IMR-90 (cell line): ENCODE data around the gene SP7. TPM values are rescaled to one million over a fixed set of nuclear protein-coding genes. Genes with fewer than 3 reads are reported as not detected.
"Not testable (repeated sequence)": the region's sequence is repeated elsewhere in the genome, so short reads cannot be mapped to it uniquely, and the experiment has no call there.

Source experiments
- ATAC-seq: fragments of 200-7000 bp; cut with Tn5 transposase; 2 replicates; pipeline ENCODE4 v1.9.1; 2020; ENCODE audit warnings: low read depth, mild to moderate bottlenecking, moderate library complexity
- BruUV-seq: library from RNA; stranded (reverse); fragments of 400-500 nt; replicated peaks from 2 replicates; lab custom pipeline; 2021; lab: Mats Ljungman, UMichigan
- CTCF ChIA-PET: fragments of 300-600 bp; formaldehyde crosslinking; extraction: SDS; loops from one replicate; lab custom pipeline; 2021; ENCODE audit warnings: antibody characterized with exemption; lab: Yijun Ruan, JAX
- POLR2A ChIA-PET: fragments of 300-600 bp; sonication (Branson Sonifier 250); formaldehyde crosslinking; loops from one replicate; lab custom pipeline; 2022; ENCODE audit warnings: antibody characterized with exemption; ENCODE audit not compliant: unreplicated experiment; lab: Charles Lee
- DNase-seq: peaks from one replicate; pipeline ENCODE4 v3.0.0; 2013
- H2AFZ ChIP-seq: replicated peaks from 2 replicates; pipeline ENCODE3; 2013; ENCODE audit warnings: low read length, mild to moderate bottlenecking; ENCODE audit not compliant: poor library complexity
- H2AK5ac ChIP-seq: 2 replicates; pipeline ENCODE4 v1.6.1; 2013; ENCODE audit warnings: low read depth, low read length, inconsistent platforms
- H2AK9ac ChIP-seq: replicated peaks from 2 replicates; pipeline ENCODE3; 2013; ENCODE audit warnings: mild to moderate bottlenecking, low read depth, low read length, moderate library complexity; ENCODE audit not compliant: poor library complexity
- H2BK120ac ChIP-seq: 2 replicates; pipeline ENCODE4 v1.6.1; 2013; ENCODE audit warnings: low read depth, low read length, inconsistent platforms
- H2BK15ac ChIP-seq: 3 replicates; pipeline ENCODE4 v1.6.1; 2013; ENCODE audit warnings: low read depth, low read length, inconsistent platforms
- H2BK20ac ChIP-seq: 2 replicates; pipeline ENCODE4 v1.6.1; 2013; ENCODE audit warnings: low read depth, mild to moderate bottlenecking, inconsistent platforms, low read length, moderate library complexity
- H2BK5ac ChIP-seq: 2 replicates; pipeline ENCODE4 v1.6.1; 2013; ENCODE audit warnings: mild to moderate bottlenecking, low read depth, low read length, inconsistent platforms; ENCODE audit not compliant: poor library complexity, severe bottlenecking
- H3K14ac ChIP-seq: replicated peaks from 2 replicates; pipeline ENCODE4 v1.6.1; 2013; ENCODE audit warnings: low read depth, low read length, inconsistent platforms
- H3K18ac ChIP-seq: 2 replicates; pipeline ENCODE4 v1.6.1; 2013; ENCODE audit warnings: low read depth, low read length, control low read depth
- H3K23ac ChIP-seq: 2 replicates; pipeline ENCODE4 v1.6.1; 2013; ENCODE audit warnings: low read depth, low read length, inconsistent platforms
- H3K27ac ChIP-seq: 2 replicates; pipeline ENCODE4 v1.5.1; 2013; ENCODE audit warnings: mild to moderate bottlenecking, control low read depth, low read length; ENCODE audit not compliant: insufficient read depth
- H3K27me3 ChIP-seq: 2 replicates; pipeline ENCODE4 v1.6.1; 2013; ENCODE audit warnings: low read length; ENCODE audit not compliant: control insufficient read depth, insufficient read depth
- H3K36me3 ChIP-seq: 2 replicates; pipeline ENCODE4 v1.6.1; 2013; ENCODE audit warnings: low read length, mixed read lengths; ENCODE audit not compliant: control insufficient read depth, insufficient read depth
- H3K4ac ChIP-seq: 2 replicates; pipeline ENCODE4 v1.6.1; 2013; ENCODE audit warnings: low read depth, low read length, inconsistent platforms
- H3K4me1 ChIP-seq: 2 replicates; pipeline ENCODE4 v1.6.1; 2013; ENCODE audit warnings: low read length, mixed read lengths; ENCODE audit not compliant: control insufficient read depth, insufficient read depth
- H3K4me2 ChIP-seq: 2 replicates; pipeline ENCODE4 v1.6.1; 2013; ENCODE audit warnings: low read depth, mild to moderate bottlenecking, control low read depth, low read length, moderate library complexity
- H3K4me3 ChIP-seq: 2 replicates; pipeline ENCODE4 v1.5.1; 2013; ENCODE audit warnings: low read depth, mild to moderate bottlenecking, control low read depth, low read length, moderate library complexity; ENCODE audit not compliant: insufficient read depth
- H3K56ac ChIP-seq: 2 replicates; pipeline ENCODE4 v1.6.1; 2013; ENCODE audit warnings: low read length, inconsistent platforms; ENCODE audit not compliant: insufficient read depth; ENCODE audit errors: extremely low read depth
- H3K79me1 ChIP-seq, 2 experiments: 2 replicates each; pipeline ENCODE4 v1.6.1; 2013; ENCODE audit warnings: low read length in 2 of 2, inconsistent platforms in 1 of 2, low read depth in 1 of 2
- H3K9ac ChIP-seq: 2 replicates; pipeline ENCODE4 v1.6.1; 2013; ENCODE audit warnings: low read depth, low read length, control low read depth
- H3K9me1 ChIP-seq: 2 replicates; pipeline ENCODE4 v1.6.1; 2013; ENCODE audit warnings: low read length, inconsistent platforms; ENCODE audit not compliant: insufficient read depth
- H3K9me3 ChIP-seq: 2 replicates; pipeline ENCODE4 v1.6.1; 2013; ENCODE audit warnings: low read length; ENCODE audit not compliant: control insufficient read depth, insufficient read depth
- H4K20me1 ChIP-seq: 2 replicates; pipeline ENCODE4 v1.6.1; 2013; ENCODE audit warnings: low read length, inconsistent platforms; ENCODE audit not compliant: insufficient read depth
- H4K5ac ChIP-seq: 2 replicates; pipeline ENCODE4 v1.6.1; 2013; ENCODE audit warnings: mild to moderate bottlenecking, low read depth, low read length, control low read depth
- H4K8ac ChIP-seq, 2 experiments: 2 replicates each; pipeline ENCODE4 v1.6.1; 2013; ENCODE audit warnings: low read depth in 2 of 2, low read length in 2 of 2, control low read depth in 1 of 2, inconsistent platforms in 1 of 2
- H4K91ac ChIP-seq: 2 replicates; pipeline ENCODE4 v1.6.1; 2013; ENCODE audit warnings: low read depth, low read length, inconsistent platforms; ENCODE audit not compliant: insufficient read depth
- BHLHE40 ChIP-seq: fragments of 150-350 bp; IDR thresholded peaks from 2 replicates; pipeline ENCODE4 v1.6.1; 2016; ENCODE audit warnings: mild to moderate bottlenecking, low read depth, low read length
- CEBPB ChIP-seq: IDR thresholded peaks from 2 replicates; pipeline ENCODE4 v1.6.1; 2012; ENCODE audit warnings: low read depth, low read length, improper control_type of control experiment
- SMC3 ChIP-seq: fragments of 150-350 bp; IDR thresholded peaks from 2 replicates; pipeline ENCODE4 v1.6.1; 2016; ENCODE audit warnings: low read depth, mild to moderate bottlenecking, antibody characterized with exemption, low read length, moderate library complexity
- WGBS, 2 experiments: methylation state at CpG; one replicate each; pipeline versions ENCODE4 v1.1.5 to v1.1.7; 2013; ENCODE audit warnings: missing lambda C conversion rate in 2 of 2; ENCODE audit not compliant: insufficient read length in 1 of 2; ENCODE audit errors: extremely low coverage in 2 of 2; 5-methylcytosine and 5-hydroxymethylcytosine counted together
- dilution Hi-C: fragments of 300-500 bp; cut with HindIII; formaldehyde crosslinking; loops from one replicate; pipeline ENCODE4 v1.14.3; 2018; ENCODE audit warnings: low sequenced_read_pairs; ENCODE audit not compliant: unreplicated experiment
- in situ Hi-C: fragments of 300-500 bp; cut with MboI; formaldehyde crosslinking; loops from 3 replicates; pipeline ENCODE4 v1.14.3; 2019; ENCODE audit warnings: low sequenced_read_pairs, inconsistent platforms, mixed read lengths
- intact Hi-C: fragments of 100-400 bp; cut with micrococcal nuclease; formaldehyde crosslinking; loops from 2 replicates; pipeline ENCODE4 v1.10.0; 2022
- polyA plus RNA-seq, 3 experiments: library from polyadenylated mRNA; depleted of rRNA; stranded (reverse); fragments of >200 nt; gene quantifications; 2 replicates each; pipeline ENCODE4 v1.2.3, GENCODE V29; 2012; ENCODE audit warnings: low replicate concordance in 1 of 3
- total RNA-seq: library from RNA; depleted of rRNA; stranded (reverse); fragments of >200 nt; gene quantifications from 2 replicates; pipeline ENCODE4 v1.2.3, GENCODE V29; 2012

Gene SP7
- total and polyA plus RNA-seq, 2 of the 4 experiments (the other 2 are of a cell fraction) = not detected

DNA sequence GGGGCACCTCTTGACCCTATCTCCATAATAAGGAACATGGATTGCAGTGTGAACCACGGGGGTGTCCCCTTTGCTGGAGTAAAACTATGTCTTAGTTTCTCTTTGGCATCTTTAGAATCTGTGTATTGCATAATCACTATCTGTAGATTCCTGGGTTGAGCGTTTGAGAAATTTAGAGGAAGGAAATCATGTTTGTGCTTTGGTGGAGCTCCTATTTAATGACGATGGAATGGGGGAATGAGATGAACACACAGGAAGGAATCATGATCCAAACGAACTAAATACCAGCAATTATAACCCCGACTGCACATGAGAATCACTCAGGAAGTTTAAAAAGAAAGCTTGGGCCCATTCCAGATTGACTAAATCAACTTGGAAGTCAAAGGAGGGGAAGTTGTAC, 38.0 kb downstream of the SP7 start:
- H3K9me1 ChIP-seq = peaks cover 10% of the 10 kb centered on the region; the same call in 1 of the 2 replicates
- H3K27me3 ChIP-seq = no peaks in the 10 kb centered on the region
- ATAC-seq = peak; percentile 15
- peak overlapping the region; percentile 90 for H3K27ac ChIP-seq
- peak overlapping the region; percentile 91 for H2BK15ac ChIP-seq
- peak overlapping the region; percentile 83 to 90; a peak in 3 of 4 replicates for H4K8ac ChIP-seq
- H3K36me3 ChIP-seq = peaks cover 11% of the 10 kb centered on the region
- H3K9me3 ChIP-seq = no peaks in the 10 kb centered on the region
- ChIA-PET POLR2A (interaction anchor here (0.6 to 1.5 kb wide), 4 partner anchors 15 to 25 kb away, joined by 3 to 6 read pairs (median 4); partner anchors contain the start of gene AAAS), CTCF (interaction anchor here (0.7 to 2.1 kb wide), 4 partner anchors 23 to 253 kb away, joined by 3 to 10 read pairs (median 4); partner anchors contain the start of gene AAAS)
- no CpG with 5 or more reads among the region's 5 CpGs for WGBS, 2 experiments
- peak overlapping the region; percentile 94 for H4K91ac ChIP-seq
- no TSS peak for BruUV-seq
- H3K23ac ChIP-seq = peak overlapping the region; percentile 95
- H3K9ac ChIP-seq = peak overlapping the region; percentile 43
- peak overlapping the region; percentile 81 for H3K4me2 ChIP-seq
- peak overlapping the region; percentile 63 for H2AK9ac ChIP-seq
- H3K56ac ChIP-seq = peak overlapping the region; percentile 85
- H4K20me1 ChIP-seq = peaks cover 5% of the 10 kb centered on the region; the same call in 1 of the 2 replicates
- DNase-seq = peak; percentile 97
- in situ Hi-C loops (no loop called here), intact Hi-C loops (loop anchor here (2.0 to 5.0 kb wide), 4 partner anchors 23 to 246 kb away; partner anchors contain the start of genes AAAS and TNS2), dilution Hi-C loops (no loop called here)
- peak overlapping the region; percentile 88 for H3K14ac ChIP-seq
- peak overlapping the region; percentile 72 for H3K18ac ChIP-seq
- H2BK120ac ChIP-seq = peak overlapping the region; percentile 95
- H3K4me3 ChIP-seq = no peak overlapping the region
- H3K79me1 ChIP-seq = peaks cover 20 to 62% of the 10 kb centered on the region in 2 experiments
- peaks cover 19% of the 10 kb centered on the region for H3K4me1 ChIP-seq
- H3K4ac ChIP-seq = peak overlapping the region; percentile 96; the same call in 1 of the 2 replicates
- peak overlapping the region; percentile 87; the same call in 1 of the 2 replicates for H2AK5ac ChIP-seq
- peak overlapping the region; percentile 76 for H4K5ac ChIP-seq
- no peak overlapping the region for H2AFZ ChIP-seq
- TF ChIP-seq CEBPB (peak; percentile 99), SMC3 (no peak), BHLHE40 (peak; percentile 51; the same call in 1 of the 2 replicates)
- peak overlapping the region; percentile 77; the same call in 1 of the 2 replicates for H2BK20ac ChIP-seq
- peak overlapping the region; percentile 91 for H2BK5ac ChIP-seq

DNA sequence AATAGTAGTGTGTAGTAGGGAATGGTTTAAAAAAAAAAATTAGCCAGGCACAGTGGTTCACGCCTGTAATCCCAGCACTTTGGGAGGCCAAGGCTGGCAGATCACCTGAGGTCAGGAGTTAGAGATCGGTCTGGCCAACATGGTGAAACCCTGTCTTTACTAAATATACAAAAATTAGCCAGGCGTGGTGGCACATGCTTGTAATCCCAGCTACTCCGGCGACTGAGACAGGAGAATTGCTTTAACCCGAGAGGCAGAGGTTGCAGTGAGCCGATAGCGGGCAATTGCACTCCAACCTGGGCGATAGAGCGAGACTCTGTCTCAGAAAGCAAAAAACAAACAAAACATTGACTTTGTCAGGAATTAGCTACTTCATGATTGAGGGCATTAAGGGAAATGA, 39.0 kb downstream of the SP7 start:
- H3K27me3 ChIP-seq, H4K20me1 ChIP-seq, H2AK9ac ChIP-seq, H3K9me3 ChIP-seq, H3K9ac ChIP-seq, ATAC-seq, in situ Hi-C loops, H2BK20ac ChIP-seq, H2AFZ ChIP-seq, BruUV-seq, DNase-seq, H4K91ac ChIP-seq, H3K18ac ChIP-seq, H3K36me3 ChIP-seq, dilution Hi-C loops, H3K4me3 ChIP-seq, H3K23ac ChIP-seq, H3K9me1 ChIP-seq, H3K56ac ChIP-seq, H2BK120ac ChIP-seq: not testable (repeated sequence)
- 0 out of 3 replicates have a peak overlapping the region, but pooled peaks have one; percentile 91 for H2BK15ac ChIP-seq
- peak overlapping the region; percentile 87; the same call in 1 of the 2 replicates for H2AK5ac ChIP-seq
- peaks cover 19% of the 10 kb centered on the region for H3K4me1 ChIP-seq
- whole genome bisulfite sequencing, 2 experiments = 95% methylated on average over 6 of the region's 10 CpGs; no CpG with 5 or more reads in 1 of the 2 experiments
- intact Hi-C loops = loop anchor here (5.0 kb wide), 2 partner anchors 140 to 245 kb away; partner anchors contain the start of gene TNS2
- peak overlapping the region; percentile 91 for H2BK5ac ChIP-seq
- H3K27ac ChIP-seq = peak overlapping the region; percentile 90
- CTCF ChIA-PET = interaction anchor here (2.1 kb wide), 1 partner anchor 24 kb away, joined by 10 read pairs; the partner anchor contains the start of gene AAAS
- POLR2A ChIA-PET = interaction anchor here (1.5 kb wide), 1 partner anchor 24 kb away, joined by 6 read pairs; the partner anchor contains the start of gene AAAS
- peak overlapping the region; percentile 81; the same call in 1 of the 2 replicates for H3K4me2 ChIP-seq
- peak overlapping the region in 1 of 2 experiments; percentile 90; a peak in 3 of 4 replicates for H4K8ac ChIP-seq
- H3K79me1 ChIP-seq = peaks cover 14 to 56% of the 10 kb centered on the region in 2 experiments
- peak overlapping the region; percentile 17; the same call in 1 of the 2 replicates for H4K5ac ChIP-seq
- H3K4ac ChIP-seq = peak overlapping the region; percentile 96; the same call in 1 of the 2 replicates
- H3K14ac ChIP-seq = peak overlapping the region; percentile 88; the same call in 1 of the 2 replicates
